ENCODE measurements around the gene IGHMBP2.

GRCh38 chr11:68854273-68854958 lies 49.3 kb upstream of the IGHMBP2 start:
- no peak for TF ChIP-seq POLR2A (IDR thresholded peaks at IDR 0.05; ENCODE audit: extremely low read depth, insufficient read length)
- TF ChIP-seq CTCF (IDR thresholded peaks at IDR 0.05; ENCODE audit: low read depth, low read length), result no peak

Data from NB4 (cell line).